ENCODE data around the gene NKX6-2.

NKX6-2 gene

DNA sequence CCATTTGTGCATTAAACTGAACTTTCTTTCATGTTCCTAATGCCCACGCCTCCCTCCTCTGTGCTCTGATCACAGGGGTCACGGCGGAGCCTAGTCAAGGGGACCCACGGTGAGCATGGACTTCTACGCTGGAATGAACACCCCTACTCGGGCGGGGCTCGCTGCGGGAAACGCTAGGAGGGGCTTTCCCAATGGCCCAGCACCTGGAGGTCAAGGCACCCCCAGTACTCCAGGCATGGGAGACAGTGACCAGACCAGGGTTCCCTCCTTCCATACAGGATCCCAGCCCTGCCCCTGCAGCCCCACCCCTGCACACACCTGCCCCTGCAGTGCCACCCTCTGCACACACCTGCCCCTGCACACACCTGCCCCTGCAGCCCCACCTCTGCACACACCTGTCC, 27.1 kb upstream of the NKX6-2 start:
- DNase-seq (ENCODE audit: extremely low spot score): no peak
- ChIA-PET POLR2A (no interaction called here), CTCF (no interaction called here)
- TF ChIP-seq, protein P1, sequence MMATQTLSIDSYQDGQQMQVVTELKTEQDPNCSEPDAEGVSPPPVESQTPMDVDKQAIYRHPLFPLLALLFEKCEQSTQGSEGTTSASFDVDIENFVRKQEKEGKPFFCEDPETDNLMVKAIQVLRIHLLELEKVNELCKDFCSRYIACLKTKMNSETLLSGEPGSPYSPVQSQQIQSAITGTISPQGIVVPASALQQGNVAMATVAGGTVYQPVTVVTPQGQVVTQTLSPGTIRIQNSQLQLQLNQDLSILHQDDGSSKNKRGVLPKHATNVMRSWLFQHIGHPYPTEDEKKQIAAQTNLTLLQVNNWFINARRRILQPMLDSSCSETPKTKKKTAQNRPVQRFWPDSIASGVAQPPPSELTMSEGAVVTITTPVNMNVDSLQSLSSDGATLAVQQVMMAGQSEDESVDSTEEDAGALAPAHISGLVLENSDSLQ (IDR thresholded peaks at IDR 0.05): no peak
- TF ChIP-seq FOXK2 (IDR thresholded peaks at IDR 0.05) (no peak), ZNF384 (IDR thresholded peaks at IDR 0.05) (no peak), FOXA1 (IDR thresholded peaks at IDR 0.05) (no peak), HDGF (IDR thresholded peaks at IDR 0.05; ENCODE audit: borderline replicate concordance) (no peak), ARNT (IDR thresholded peaks at IDR 0.05) (no peak), TARDBP (IDR thresholded peaks at IDR 0.05) (no peak), FOXM1 (IDR thresholded peaks at IDR 0.05; ENCODE audit: borderline replicate concordance) (no peak), LEF1 (IDR thresholded peaks at IDR 0.05; ENCODE audit: borderline replicate concordance) (no peak), SP1 (IDR thresholded peaks at IDR 0.05) (no peak), L3MBTL2 (conservative IDR thresholded peaks at IDR 0.05) (no peak), SUZ12 (IDR thresholded peaks at IDR 0.05) (no peak)

DNA sequence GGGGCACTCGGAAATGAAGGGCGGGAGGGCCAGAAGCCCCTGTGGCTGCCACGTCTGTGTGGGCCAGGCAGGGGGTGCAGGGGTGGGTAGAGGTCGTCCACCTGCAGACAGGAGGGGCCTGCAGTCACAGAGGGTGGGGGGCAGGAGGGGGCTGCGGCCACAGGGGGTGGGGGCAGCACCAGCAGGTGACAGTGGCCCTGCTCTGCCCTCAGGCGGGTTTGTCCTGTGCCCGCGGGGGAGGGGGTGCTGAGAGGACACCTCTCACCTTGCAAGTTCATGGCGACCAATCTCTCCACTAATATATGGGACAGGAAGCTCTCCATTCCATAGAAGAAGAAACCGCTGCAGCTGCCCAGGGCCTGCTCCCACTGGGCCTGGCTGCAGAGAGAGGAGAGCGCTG, 26.6 kb upstream of the NKX6-2 start:
- TF ChIP-seq, protein P1 (IDR thresholded peaks at IDR 0.05): no peak
- TF ChIP-seq LEF1 (IDR thresholded peaks at IDR 0.05; ENCODE audit: borderline replicate concordance) (no peak), SUZ12 (IDR thresholded peaks at IDR 0.05) (no peak), NFRKB (IDR thresholded peaks at IDR 0.05) (no peak), CTBP1 (IDR thresholded peaks at IDR 0.05; ENCODE audit: borderline replicate concordance) (no peak), FOXA1 (IDR thresholded peaks at IDR 0.05) (no peak), HDGF (IDR thresholded peaks at IDR 0.05; ENCODE audit: borderline replicate concordance) (no peak), TARDBP (IDR thresholded peaks at IDR 0.05) (no peak), ELF4 (IDR thresholded peaks at IDR 0.05) (no peak), L3MBTL2 (conservative IDR thresholded peaks at IDR 0.05) (no peak), ZNF384 (IDR thresholded peaks at IDR 0.05) (no peak), FOXM1 (IDR thresholded peaks at IDR 0.05; ENCODE audit: borderline replicate concordance) (no peak), SP1 (IDR thresholded peaks at IDR 0.05) (no peak), BHLHE40 (IDR thresholded peaks at IDR 0.05; ENCODE audit: borderline replicate concordance) (no peak), FOXK2 (IDR thresholded peaks at IDR 0.05) (no peak), ARNT (IDR thresholded peaks at IDR 0.05) (no peak)
- ChIA-PET POLR2A (no interaction called here), CTCF (no interaction called here)
- no peak for DNase-seq (ENCODE audit: extremely low spot score)

DNA sequence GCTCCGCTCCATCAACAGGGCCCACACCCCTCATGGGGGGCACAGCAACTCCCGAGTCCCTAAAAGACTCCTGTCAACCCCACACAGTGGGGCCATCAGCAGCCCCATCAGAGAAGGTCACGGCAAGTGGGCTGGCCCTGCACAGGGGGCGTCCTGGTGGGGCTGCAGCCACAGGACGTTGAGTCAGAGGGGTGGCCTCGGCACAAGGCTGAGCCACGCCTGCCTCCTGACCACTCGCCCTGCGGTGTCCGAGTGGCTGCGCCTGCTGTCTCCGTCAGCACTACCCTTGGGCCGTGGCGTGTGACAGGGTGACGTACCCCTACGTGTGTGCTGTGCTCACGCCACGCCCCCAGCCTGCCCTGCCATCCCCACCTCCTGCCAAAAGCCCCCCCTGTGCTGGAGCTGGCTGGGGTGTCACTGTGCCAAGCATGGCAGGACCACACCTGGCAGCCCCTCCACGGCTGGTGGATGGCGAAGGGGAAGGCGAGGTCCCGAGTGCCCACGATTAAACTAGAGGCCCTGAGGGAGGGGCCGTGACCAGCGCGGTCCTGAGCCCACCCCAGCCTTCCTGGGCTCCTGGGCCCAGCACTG, 26.0 kb upstream of the NKX6-2 start:
- ChIA-PET CTCF (no interaction called here), POLR2A (no interaction called here)
- no peak for DNase-seq (ENCODE audit: extremely low spot score)
- TF ChIP-seq SUZ12 (IDR thresholded peaks at IDR 0.05): no peak
- no peak for TF ChIP-seq L3MBTL2 (conservative IDR thresholded peaks at IDR 0.05)
- no peak for TF ChIP-seq FOXA1 (IDR thresholded peaks at IDR 0.05)
- no peak for TF ChIP-seq CTBP1 (IDR thresholded peaks at IDR 0.05; ENCODE audit: borderline replicate concordance)
- TF ChIP-seq TARDBP (IDR thresholded peaks at IDR 0.05): no peak
- TF ChIP-seq ARNT (IDR thresholded peaks at IDR 0.05): no peak
- TF ChIP-seq, protein P1 (IDR thresholded peaks at IDR 0.05): no peak
- TF ChIP-seq ZNF384 (IDR thresholded peaks at IDR 0.05): no peak
- no peak for TF ChIP-seq BHLHE40 (IDR thresholded peaks at IDR 0.05; ENCODE audit: borderline replicate concordance)
- no peak for TF ChIP-seq FOXM1 (IDR thresholded peaks at IDR 0.05; ENCODE audit: borderline replicate concordance)
- TF ChIP-seq ELF4 (IDR thresholded peaks at IDR 0.05): no peak
- no peak for TF ChIP-seq LEF1 (IDR thresholded peaks at IDR 0.05; ENCODE audit: borderline replicate concordance)
- no peak for TF ChIP-seq SP1 (IDR thresholded peaks at IDR 0.05)
- TF ChIP-seq HDGF (IDR thresholded peaks at IDR 0.05; ENCODE audit: borderline replicate concordance): no peak
- TF ChIP-seq NFRKB (IDR thresholded peaks at IDR 0.05): no peak
- no peak for TF ChIP-seq FOXK2 (IDR thresholded peaks at IDR 0.05)

DNA sequence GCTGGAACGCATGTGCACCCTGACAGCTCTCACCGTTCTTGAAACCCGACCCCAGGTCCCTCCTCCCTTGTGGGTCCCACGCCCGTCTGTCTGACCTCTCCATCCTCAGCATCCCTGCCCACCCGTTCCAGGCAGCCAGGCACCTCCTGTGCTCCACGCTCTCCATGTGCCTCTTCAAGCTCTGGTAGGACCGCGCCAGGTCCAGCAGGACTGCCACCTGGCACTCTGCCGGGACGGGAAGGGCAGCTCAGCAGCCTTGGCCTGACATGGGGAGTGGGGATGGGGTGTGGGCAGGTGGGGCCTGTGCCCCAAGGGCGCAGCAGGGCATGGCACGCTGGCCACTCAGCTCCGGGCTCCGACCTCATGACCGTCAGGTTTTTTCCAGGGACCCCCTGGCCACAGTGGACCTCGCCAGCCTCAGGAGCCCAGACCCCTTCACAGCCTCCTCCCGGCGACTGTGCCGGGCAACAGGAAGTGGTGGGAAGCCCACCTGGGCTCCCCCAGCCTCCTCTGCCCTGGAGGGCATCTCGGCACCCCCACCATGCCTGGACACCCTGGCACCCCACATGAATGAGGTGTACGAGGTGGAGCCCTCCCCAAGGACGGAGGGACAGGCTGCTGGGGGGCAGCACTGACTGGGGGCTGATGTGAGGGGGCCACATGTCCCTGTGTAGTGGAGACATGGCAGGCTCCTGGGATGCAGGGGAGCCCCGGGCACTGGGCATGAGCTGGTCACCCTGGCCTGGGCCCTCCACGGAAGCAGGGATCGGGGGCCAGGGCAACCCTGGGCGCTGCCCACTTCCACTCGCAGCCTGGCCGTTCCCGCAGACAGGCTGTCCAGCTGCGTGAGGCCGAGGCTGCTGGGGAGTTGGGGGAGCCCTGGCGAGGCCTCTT, 25.1 kb upstream of the NKX6-2 start:
- no peak for DNase-seq (ENCODE audit: extremely low spot score)
- ChIA-PET CTCF (no interaction called here), POLR2A (no interaction called here)
- TF ChIP-seq ARNT (IDR thresholded peaks at IDR 0.05): no peak
- TF ChIP-seq BHLHE40 (IDR thresholded peaks at IDR 0.05; ENCODE audit: borderline replicate concordance): no peak
- no peak for TF ChIP-seq ELF4 (IDR thresholded peaks at IDR 0.05)
- no peak for TF ChIP-seq HDGF (IDR thresholded peaks at IDR 0.05; ENCODE audit: borderline replicate concordance)
- no peak for TF ChIP-seq SUZ12 (IDR thresholded peaks at IDR 0.05)

DNA sequence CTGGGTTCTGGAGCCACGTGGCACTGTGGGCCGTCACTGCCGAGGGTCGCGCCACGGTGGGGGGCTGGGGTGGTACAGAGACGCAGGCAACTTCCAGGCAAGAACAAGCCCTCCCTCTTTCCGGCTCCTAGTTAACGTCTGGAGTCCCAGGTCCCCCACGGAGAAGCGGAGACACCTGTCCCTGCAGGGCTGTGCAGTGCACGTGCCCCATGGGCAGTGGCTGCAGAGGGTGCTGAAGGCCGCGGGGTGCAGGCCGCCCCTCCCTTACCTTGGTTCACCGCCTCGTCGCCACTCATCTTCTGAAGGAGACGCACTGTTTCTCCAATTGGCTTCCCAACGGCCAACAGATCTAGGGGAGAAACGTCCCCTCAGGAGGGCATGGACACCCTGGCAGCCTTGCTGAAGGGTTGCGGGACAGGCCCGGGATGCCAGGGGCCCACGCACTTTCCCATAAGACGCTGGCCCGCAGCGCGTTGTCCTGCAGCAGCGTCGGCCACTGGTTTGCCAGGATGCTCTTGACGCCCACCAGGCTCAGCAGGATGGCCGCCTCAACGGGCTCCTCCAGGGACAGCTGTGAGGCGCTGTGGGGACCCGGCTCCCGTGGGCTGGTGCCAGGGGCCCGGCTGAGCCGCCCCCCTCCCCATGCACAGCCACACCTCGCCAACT, 24.3 kb upstream of the NKX6-2 start:
- CTCF ChIA-PET: no interaction called here
- POLR2A ChIA-PET: no interaction called here
- DNase-seq (ENCODE audit: extremely low spot score): no peak
- no peak for TF ChIP-seq TARDBP (IDR thresholded peaks at IDR 0.05)

Measured in HEK293T (cell line).